Activated CD8-positive, alpha-beta memory T cell treated with anti-CD3 and anti-CD28 coated beads, Interleukin-2, amount 50 U/mL, for 4 hours (primary cell): ENCODE measurements around the gene BUB1B.

Source experiments
- DNase-seq: peaks from one replicate; pipeline ENCODE4 v3.0.0-alpha.2; 2020

The BUB1B gene

DNA sequence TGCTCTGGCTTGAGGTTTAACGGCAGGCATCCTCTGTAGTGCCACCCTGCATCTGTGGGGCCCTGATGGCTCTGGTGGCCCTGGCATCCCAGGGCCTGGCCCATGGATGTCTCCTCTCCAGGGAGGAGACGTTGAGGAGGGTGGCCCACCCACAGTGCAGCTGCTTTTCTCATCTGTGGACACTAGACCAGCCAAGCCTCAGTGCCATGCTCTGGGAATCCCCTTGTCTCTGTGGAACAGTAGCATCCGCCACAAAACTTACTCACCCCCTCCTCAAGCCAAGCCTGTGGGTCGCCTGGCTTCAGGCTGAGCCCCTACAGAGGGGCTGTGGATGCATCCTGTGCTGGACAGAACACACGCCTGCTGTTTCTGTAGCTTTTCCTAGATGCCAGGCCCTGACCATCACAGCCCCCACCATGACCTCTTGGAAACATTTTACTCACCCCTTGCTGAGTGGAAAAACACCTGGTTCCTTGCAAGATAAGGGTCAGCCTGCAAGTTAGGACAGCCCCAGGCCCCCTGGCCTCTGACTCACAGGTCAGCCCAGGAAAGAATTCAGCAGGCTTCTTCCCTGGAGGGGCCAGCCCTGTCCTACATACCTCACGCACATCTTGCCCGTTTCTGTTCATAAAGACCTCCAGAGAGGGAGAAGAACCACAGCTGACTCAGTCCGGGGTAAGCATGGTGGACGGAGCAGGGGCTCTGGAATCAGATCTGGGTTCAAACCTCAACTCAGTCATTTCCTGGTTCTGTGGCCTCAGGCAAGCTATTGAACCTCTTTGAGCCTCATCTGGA lies 97.0 kb downstream of the BUB1B start:
- no peak for DNase-seq

DNA sequence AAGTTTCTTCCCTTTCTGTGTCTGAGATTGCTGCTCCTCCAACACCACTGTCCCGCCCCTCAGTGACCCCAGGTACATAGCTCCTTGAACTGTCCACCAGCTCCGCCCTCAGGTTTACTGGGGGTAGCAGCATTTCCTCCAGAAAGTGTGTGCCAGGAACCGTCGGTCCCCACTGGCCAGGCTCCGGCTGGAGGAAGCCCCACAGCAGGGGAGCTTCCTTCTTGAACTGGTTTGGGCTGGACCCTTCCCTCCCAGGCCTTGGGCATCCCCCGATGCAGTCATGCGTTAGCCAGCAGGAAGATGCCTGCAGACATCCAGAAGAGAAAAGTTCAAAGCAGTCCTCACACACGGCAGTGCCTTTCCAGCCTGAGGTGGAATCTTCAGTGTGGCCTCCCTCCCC lies 97.7 kb downstream of the BUB1B start:
- DNase-seq, result no peak

DNA sequence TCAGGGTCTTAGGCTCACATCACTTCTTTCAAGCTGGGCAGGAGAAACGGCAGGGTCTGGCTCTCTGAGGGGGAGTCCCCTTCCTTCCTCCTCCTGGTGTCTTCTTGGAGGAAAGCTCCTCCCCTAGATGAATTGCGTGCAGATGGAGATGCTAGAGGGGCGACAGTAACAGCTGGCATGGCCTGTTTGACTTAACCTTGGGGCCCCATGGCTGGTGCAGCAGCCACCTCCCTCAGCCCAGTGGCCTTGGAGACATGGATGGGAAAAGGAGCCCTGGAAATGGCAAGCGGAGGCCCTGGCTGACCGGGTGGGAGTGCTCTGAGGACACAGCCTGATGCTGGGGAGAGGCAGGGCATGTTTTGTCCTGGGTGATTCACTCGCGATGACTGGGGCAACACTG lies 98.2 kb downstream of the BUB1B start:
- DNase-seq, result no peak

DNA sequence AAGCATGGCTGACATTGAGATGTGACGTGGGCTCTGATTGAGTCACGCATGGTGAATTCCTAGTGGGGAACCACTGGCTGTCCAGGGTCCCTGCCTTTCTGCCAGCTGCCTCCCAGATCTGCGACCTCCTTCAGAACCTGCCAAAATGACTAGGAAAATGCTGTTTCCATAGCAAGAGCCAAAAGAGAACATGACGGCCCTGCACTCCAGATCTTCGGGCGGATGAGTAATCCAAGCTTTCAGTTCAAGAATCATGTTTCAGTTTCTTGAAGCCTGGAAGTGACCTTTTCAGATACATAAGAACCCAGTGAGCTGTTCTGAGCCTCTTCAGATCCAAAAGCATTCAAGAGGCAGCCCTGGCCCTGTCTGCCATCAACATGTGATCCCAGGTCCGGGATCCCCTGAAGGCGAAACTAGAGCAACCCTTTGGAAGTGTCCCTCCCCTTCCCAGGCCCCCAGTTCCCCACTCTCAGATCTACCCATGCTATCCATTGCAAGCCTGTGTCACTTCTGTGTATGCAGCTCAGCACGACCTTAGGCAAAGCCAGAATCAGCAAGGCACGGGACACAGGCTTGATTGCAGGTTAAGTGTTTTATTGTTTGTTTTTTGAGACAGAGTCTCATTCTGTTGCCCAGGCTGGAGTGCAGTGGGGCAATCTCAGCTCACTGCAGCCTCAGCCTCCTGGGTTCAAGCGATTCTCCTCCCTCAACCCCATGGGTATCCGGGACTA lies 102.3 kb downstream of the BUB1B start:
- no peak for DNase-seq

DNA sequence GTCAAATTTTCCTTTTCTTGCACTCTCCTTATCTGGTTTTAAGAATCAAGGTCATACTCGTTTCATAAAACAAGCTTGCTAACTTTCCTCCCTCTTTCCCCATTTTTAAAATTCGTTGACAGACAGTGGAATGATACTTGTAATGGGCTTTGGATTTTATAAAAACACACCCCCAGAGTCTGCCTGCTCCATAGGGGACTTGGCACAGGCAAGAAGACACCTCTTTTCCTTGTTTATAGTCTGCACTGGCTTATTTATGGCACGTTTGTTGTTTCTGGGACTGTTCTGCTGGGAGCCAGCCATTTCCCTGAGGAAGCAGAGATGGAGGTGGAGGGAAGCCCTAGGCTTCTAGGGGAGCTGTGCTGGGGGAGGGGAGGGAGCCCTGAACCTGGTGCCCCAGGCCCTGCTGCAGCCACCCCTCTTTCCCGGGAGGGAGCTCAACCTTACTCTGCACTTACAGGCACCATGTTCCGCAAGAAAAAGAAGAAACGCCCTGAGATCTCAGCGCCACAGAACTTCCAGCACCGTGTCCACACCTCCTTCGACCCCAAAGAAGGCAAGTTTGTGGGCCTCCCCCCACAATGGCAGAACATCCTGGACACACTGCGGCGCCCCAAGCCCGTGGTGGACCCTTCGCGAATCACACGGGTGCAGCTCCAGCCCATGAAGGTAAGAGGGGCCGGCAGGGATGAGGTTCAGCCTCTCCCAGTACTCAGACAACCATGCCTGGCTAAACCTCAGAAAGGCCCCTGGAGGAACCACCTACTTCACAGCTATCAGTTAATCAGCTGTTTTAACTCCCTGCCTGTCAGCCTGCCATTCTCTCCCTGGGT lies 103.7 kb downstream of the BUB1B start:
- DNase-seq, result no peak

DNA sequence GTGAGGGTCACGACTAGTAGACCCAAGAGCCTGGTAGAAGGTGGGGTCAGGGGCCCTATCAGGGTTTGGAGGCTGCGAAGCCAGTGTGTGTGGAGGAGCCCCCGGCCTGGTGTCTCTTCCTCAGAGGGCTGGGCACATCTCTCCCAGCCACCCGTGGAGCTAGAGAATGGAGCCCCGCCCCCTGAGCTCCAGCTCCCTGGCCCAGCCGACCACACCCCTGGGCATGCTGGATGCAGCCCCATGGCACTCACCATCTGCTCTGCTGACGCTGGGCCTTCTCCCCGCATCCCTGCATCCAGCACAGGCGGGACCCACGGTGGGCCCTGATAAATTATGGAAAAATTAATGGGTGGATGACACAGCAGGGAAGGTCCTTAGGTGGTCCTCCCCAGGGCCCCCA lies 104.5 kb downstream of the BUB1B start:
- DNase-seq, result no peak

DNA sequence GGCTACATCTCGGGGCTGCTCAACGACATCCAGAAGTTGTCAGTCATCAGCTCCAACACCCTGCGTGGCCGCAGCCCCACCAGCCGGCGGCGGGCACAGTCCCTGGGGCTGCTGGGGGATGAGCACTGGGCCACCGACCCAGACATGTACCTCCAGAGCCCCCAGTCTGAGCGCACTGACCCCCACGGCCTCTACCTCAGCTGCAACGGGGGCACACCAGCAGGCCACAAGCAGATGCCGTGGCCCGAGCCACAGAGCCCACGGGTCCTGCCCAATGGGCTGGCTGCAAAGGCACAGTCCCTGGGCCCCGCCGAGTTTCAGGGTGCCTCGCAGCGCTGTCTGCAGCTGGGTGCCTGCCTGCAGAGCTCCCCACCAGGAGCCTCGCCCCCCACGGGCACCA lies 105.0 kb downstream of the BUB1B start:
- no peak for DNase-seq

DNA sequence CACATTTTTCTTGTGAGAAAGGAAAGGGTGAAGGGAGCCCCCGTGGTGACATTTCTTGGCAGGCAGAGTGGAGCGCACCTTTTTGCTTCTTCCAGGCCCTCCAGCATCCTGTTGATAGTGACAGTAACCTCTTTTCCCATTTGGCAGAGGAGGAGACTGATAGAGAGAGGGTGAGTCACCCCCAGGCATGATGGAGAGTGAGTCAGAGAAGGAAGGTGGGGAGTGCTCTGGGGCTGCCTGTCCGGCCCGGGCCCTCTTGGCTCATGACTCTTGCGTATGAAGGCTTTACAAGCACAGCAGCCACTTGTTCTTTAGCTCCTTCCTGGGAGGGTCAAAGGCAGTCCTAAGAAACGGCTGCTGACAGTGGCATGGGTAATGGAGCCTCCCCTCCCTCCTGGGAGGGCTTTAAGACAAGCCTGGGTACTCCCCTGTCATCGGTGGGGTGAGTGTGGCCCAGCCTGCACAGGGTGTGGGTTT lies 106.0 kb downstream of the BUB1B start:
- DNase-seq, result no peak

DNA sequence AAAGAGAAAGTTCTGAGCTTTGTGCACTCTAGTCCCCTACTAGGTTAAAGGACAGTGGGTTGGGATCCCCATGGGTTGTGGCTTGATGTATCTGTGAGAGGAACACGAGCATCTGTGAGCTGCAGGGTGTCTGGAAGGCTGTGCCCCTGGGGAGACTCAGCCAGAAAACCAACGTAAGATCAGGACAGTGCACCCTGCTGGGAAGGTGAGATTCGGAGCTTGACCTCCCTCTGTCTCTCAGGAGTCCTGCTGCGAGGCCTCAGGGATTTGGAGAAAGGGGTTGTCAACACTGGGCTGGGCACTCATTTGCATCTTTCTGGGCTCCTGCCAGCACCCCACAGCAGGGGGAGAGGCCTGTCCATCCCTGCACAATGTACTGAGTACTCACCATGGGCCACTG lies 106.8 kb downstream of the BUB1B start:
- no peak for DNase-seq

DNA sequence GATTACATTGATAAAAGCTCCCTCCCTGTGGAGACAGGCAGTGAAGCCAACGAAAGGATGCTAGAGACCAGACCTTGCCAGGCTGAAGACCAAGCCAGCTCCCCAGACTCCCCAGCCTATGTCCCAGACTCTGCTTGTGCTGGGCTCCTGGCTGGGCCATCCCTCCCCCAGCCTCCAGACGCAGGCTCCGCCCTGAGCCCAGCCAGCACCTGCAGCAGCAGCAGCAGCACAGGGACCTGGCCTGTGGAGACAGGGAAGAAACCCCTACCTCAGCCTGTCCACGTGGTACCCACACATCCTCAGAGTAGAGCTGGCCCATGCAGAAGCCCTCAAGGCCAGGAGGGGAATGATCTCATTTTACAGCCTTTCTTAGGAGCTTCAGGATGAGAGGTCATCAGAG lies 108.7 kb downstream of the BUB1B start:
- DNase-seq, result no peak

DNA sequence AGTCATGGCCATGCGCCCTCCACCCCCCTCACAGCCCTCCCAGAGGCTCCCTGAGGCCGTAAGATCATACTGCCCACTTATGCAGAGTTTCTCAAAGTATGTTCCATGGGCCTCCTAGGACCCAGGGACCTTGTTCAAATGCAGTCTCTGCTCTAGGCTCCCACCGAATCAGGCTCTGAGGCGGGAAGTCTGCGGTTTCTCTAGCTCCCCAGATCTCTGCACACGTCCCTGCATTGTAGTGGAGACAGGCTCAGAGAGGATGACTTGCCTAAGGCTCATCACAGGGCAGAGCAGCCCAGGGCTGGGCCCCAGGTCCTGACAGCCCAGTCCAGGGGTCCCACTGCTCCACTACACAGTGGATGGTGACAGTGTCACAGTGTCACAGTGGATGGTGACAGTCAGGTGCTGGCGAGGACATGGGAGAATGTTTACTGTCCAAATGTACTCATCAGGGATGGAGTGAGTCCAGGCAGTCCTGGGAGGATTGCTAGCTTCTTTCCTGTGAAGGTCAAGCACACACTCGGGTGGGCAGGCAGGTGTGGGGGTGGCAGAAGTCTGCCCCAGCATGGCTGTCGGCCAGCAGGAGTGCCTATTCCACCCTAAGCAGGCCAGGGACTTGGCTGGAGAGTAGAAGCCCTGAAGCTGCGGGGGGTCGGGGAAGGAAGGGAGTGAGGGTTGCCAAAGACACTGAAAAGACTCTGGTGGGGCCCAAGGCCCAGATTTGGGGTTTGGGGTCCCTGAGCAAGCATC lies 109.6 kb downstream of the BUB1B start:
- no peak for DNase-seq
